Endothelial cell of umbilical vein (primary cell): ENCODE measurements around the gene GLIS2. TPM values are rescaled to one million over a fixed set of nuclear protein-coding genes. Genes with fewer than 3 reads are reported as not detected.

Experiments used
- BruUV-seq: library from RNA; stranded (reverse); fragments of 400-500 nt; replicated peaks from 2 replicates; lab custom pipeline; 2021; lab: Mats Ljungman, UMichigan
- CTCF ChIA-PET: fragments of 300-600, 350-600 bp; sonication (Branson Sonifier 250); formaldehyde crosslinking; loops from one replicate; lab custom pipeline; 2021; ENCODE audit warnings: antibody characterized with exemption, inconsistent platforms; lab: Charles Lee
- POLR2A ChIA-PET: fragments of 300-600, 350-600 bp; sonication (Branson Sonifier 250); formaldehyde crosslinking; loops from one replicate; lab custom pipeline; 2021; ENCODE audit warnings: antibody characterized with exemption, inconsistent platforms; lab: Charles Lee
- DNase-seq: peaks from one replicate; pipeline ENCODE4 v3.0.0-alpha.2; 2011; ENCODE audit warnings: low read depth, low spot score
- FAIRE-seq: peaks from 2 replicates; lab custom pipeline; 2011; peaks lifted over from hg19 to GRCh38; lab: Jason Lieb, UNC
- H2AFZ ChIP-seq: 2 replicates; pipeline ENCODE4 v1.6.0; 2012; ENCODE audit warnings: low read depth, low read length, control low read depth, inconsistent platforms
- H3K27ac ChIP-seq: 2 replicates; pipeline ENCODE4 v1.5.1; 2011; ENCODE audit warnings: low read depth, mild to moderate bottlenecking, control low read depth, low read length, moderate library complexity; ENCODE audit not compliant: insufficient read depth
- H3K27me3 ChIP-seq, 2 experiments: 2 replicates each; pipeline versions ENCODE4 v1.6.0 to v1.6.1; 2011; ENCODE audit warnings: low read length in 2 of 2, mixed read lengths in 1 of 2; ENCODE audit not compliant: control insufficient read depth in 2 of 2, insufficient read depth in 2 of 2
- H3K36me3 ChIP-seq, 2 experiments: 2 replicates in 1 of 2; 3 replicates in 1 of 2; pipeline ENCODE4 v1.5.1; 2011; ENCODE audit warnings: low read length in 2 of 2, mild to moderate bottlenecking in 1 of 2, moderate library complexity in 1 of 2; ENCODE audit not compliant: control insufficient read depth in 2 of 2, insufficient read depth in 2 of 2; ENCODE audit errors: extremely low read depth in 1 of 2
- H3K4me1 ChIP-seq: 3 replicates; pipeline ENCODE4 v1.5.1; 2011; ENCODE audit warnings: mild to moderate bottlenecking, low read length; ENCODE audit not compliant: control insufficient read depth, insufficient read depth; ENCODE audit errors: extremely low read depth
- H3K4me2 ChIP-seq: 2 replicates; pipeline ENCODE4 v1.6.1; 2011; ENCODE audit warnings: low read length, control low read depth, mixed read lengths; ENCODE audit not compliant: insufficient read depth
- H3K4me3 ChIP-seq, 3 experiments: fragments of 200-600 bp in 1 of 3; sonication (generic), shearing (Covaris generic) in 1 of 3; replicated peaks in 1 of 3; 2 replicates each; pipeline ENCODE4 v1.5.1; 2011 to 2016; ENCODE audit warnings: control low read depth in 3 of 3, low read length in 3 of 3, mild to moderate bottlenecking in 2 of 3, inconsistent platforms in 1 of 3, low read depth in 1 of 3, moderate library complexity in 1 of 3; ENCODE audit not compliant: insufficient read depth in 1 of 3
- H3K79me2 ChIP-seq: 2 replicates; pipeline ENCODE4 v1.6.0; 2012; ENCODE audit warnings: low read length, inconsistent platforms; ENCODE audit not compliant: control insufficient read depth, insufficient read depth
- H3K9ac ChIP-seq: replicated peaks from 2 replicates; pipeline ENCODE3; 2011; ENCODE audit warnings: low read length, control low read depth; ENCODE audit not compliant: insufficient read depth; ENCODE audit errors: extremely low read depth
- H3K9me1 ChIP-seq: replicated peaks from 3 replicates; pipeline ENCODE4 v1.6.0; 2011; ENCODE audit warnings: mild to moderate bottlenecking, low read length; ENCODE audit not compliant: control insufficient read depth, insufficient read depth; ENCODE audit errors: extremely low read depth
- H3K9me3 ChIP-seq: replicated peaks from 2 replicates; pipeline ENCODE4 v1.5.1; 2012; ENCODE audit warnings: low read length, inconsistent platforms; ENCODE audit not compliant: control insufficient read depth, insufficient read depth
- H4K20me1 ChIP-seq: replicated peaks from 2 replicates; pipeline ENCODE3; 2011; ENCODE audit warnings: mild to moderate bottlenecking, low read length; ENCODE audit not compliant: control insufficient read depth, insufficient read depth; ENCODE audit errors: extremely low read depth
- EZH2 ChIP-seq: IDR thresholded peaks from 2 replicates; pipeline ENCODE4 v1.6.1; 2012; ENCODE audit warnings: borderline replicate concordance, low read depth, mild to moderate bottlenecking, moderate library complexity, low read length, inconsistent platforms; ENCODE audit not compliant: severe bottlenecking
- GATA2 ChIP-seq: IDR thresholded peaks from 2 replicates; pipeline ENCODE4 v1.7.0; 2011; ENCODE audit warnings: low read depth, mild to moderate bottlenecking, moderate library complexity, mixed read lengths, low read length; ENCODE audit not compliant: insufficient read length, insufficient read depth
- JUN ChIP-seq: IDR thresholded peaks from 2 replicates; pipeline ENCODE4 v1.6.1; 2011; ENCODE audit warnings: borderline replicate concordance, low read depth; ENCODE audit not compliant: insufficient read length, insufficient read depth
- MAX ChIP-seq: IDR thresholded peaks from 2 replicates; pipeline ENCODE4 v1.6.1; 2011; ENCODE audit not compliant: insufficient read depth, insufficient read length
- POLR2A ChIP-seq: IDR thresholded peaks from 2 replicates; pipeline ENCODE4 v1.6.1; 2012; ENCODE audit warnings: low read depth, mild to moderate bottlenecking, control low read depth, low read length
- POLR2AphosphoS5 ChIP-seq: IDR thresholded peaks from 2 replicates; pipeline ENCODE4 v1.6.1; 2012; ENCODE audit warnings: low read depth, mild to moderate bottlenecking, control low read depth, low read length, moderate library complexity; ENCODE audit not compliant: insufficient read depth
- dilution Hi-C: fragments of 300-500 bp; cut with MboI; formaldehyde crosslinking; loops from one replicate; pipeline ENCODE4 v1.15.0; 2019; ENCODE audit warnings: low sequenced_read_pairs; ENCODE audit not compliant: extremely low pct_ligation_motif_present
- intact Hi-C: fragments of 100-400 bp; cut with micrococcal nuclease; formaldehyde crosslinking; loops from one replicate; pipeline ENCODE4 v1.10.0; 2022
- polyA plus RNA-seq, 4 experiments: library from polyadenylated mRNA; depleted of rRNA in 3 of 4; stranded (reverse) in 3 of 4; unstranded in 1 of 4; fragments of >200 nt; gene quantifications; 2 replicates each; pipeline versions ENCODE4 v1.2.1 to v1.2.3, GENCODE V29; 2011 to 2012; ENCODE audit warnings: missing spikeins in 1 of 4
- total RNA-seq: library from RNA; stranded (reverse); gene quantifications from 2 replicates; pipeline ENCODE4 v1.2.3, GENCODE V29; 2021
- TF ChIP-seq, protein P1 (sequence below), 2 donors: IDR thresholded peaks; 1 replicate in 1 of 2; 2 replicates in 1 of 2; pipeline ENCODE4 v1.5.1; 2011; ENCODE audit warnings: low read length in 2 of 2, mild to moderate bottlenecking in 2 of 2, moderate library complexity in 2 of 2, control low read depth in 1 of 2, inconsistent platforms in 1 of 2, low read depth in 1 of 2; ENCODE audit not compliant: insufficient read depth in 1 of 2; ENCODE audit errors: extremely low read depth in 1 of 2

The GLIS2 gene
- total and polyA plus RNA-seq, 2 donors (not counting 3 experiments of a cell fraction or from before 2014, with no cell fraction given) = 4.6 to 10.1 TPM

- no TSS peak for BruUV-seq
- H4K20me1 ChIP-seq = no peaks in the 10 kb centered on the region
- H2AFZ ChIP-seq = no peak overlapping the region
- H3K27ac ChIP-seq = no peak overlapping the region
- no peak for FAIRE-seq
- H3K9me3 ChIP-seq = no peaks in the 10 kb centered on the region
- H3K36me3 ChIP-seq = no peaks in the 10 kb centered on the region
- intact Hi-C loops (no loop called here), dilution Hi-C loops (no loop called here)
- H3K4me3 ChIP-seq = no peak overlapping the region
- H3K27me3 ChIP-seq = no peaks in the 10 kb centered on the region
- no peaks in the 10 kb centered on the region for H3K9me1 ChIP-seq
- ChIA-PET POLR2A (interaction anchor here (0.6 kb wide), 1 partner anchor 1422 kb away, joined by 3 read pairs; no protein-coding TSS in a partner anchor), CTCF (interaction anchor here (0.8 to 2.6 kb wide), 4 partner anchors 10 to 118 kb away, joined by 3 to 17 read pairs (median 4); no protein-coding TSS in a partner anchor)
- no peak for TF ChIP-seq MAX
- no peak for TF ChIP-seq GATA2
- no peak for TF ChIP-seq POLR2A
- TF ChIP-seq EZH2 = no peak
- TF ChIP-seq, protein P1, sequence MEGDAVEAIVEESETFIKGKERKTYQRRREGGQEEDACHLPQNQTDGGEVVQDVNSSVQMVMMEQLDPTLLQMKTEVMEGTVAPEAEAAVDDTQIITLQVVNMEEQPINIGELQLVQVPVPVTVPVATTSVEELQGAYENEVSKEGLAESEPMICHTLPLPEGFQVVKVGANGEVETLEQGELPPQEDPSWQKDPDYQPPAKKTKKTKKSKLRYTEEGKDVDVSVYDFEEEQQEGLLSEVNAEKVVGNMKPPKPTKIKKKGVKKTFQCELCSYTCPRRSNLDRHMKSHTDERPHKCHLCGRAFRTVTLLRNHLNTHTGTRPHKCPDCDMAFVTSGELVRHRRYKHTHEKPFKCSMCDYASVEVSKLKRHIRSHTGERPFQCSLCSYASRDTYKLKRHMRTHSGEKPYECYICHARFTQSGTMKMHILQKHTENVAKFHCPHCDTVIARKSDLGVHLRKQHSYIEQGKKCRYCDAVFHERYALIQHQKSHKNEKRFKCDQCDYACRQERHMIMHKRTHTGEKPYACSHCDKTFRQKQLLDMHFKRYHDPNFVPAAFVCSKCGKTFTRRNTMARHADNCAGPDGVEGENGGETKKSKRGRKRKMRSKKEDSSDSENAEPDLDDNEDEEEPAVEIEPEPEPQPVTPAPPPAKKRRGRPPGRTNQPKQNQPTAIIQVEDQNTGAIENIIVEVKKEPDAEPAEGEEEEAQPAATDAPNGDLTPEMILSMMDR (IDR thresholded peaks at IDR 0.05; ENCODE audit: extremely low read depth in 1 of 2, insufficient read depth in 1 of 2, low read depth in 1 of 2, low read length in 2 of 2) = no peak
- no peak for TF ChIP-seq JUN
- TF ChIP-seq POLR2AphosphoS5 = no peak
- H3K79me2 ChIP-seq = no peaks in the 10 kb centered on the region
- no peak for DNase-seq
- H3K4me2 ChIP-seq = no peak overlapping the region
- H3K4me1 ChIP-seq = peaks cover 7% of the 10 kb centered on the region
- no peak overlapping the region for H3K9ac ChIP-seq
Observed at GRCh38 chr16:4378999-4379690, 63.3 kb downstream of the GLIS2 start.
